ENCODE results near the gene PARM1.
"Not testable (repeated sequence)": the region's sequence is repeated elsewhere in the genome, so short reads cannot be mapped to it uniquely, and the experiment has no call there.

PARM1 gene

DNA sequence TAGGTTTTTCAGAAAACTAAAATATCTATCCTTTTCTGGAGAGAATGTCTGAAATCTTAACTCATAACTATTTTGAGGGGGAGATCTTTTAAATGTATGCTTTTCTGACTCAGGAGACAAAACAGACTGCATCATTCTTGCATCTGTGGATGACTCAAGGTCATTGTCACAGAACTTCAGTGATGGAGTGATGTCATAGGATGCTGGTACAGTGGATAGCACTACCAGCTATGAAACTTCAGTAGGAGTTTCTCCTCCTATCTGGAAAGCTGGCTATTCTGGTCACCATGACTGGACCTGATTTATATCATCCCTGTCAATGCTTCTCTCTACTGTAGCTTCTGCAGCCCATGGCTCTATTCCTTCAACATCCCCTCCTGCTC, 50.3 kb downstream of the PARM1 start:
- DNase-seq (ENCODE audit: low read depth in 2 of 2) = no peak

DNA sequence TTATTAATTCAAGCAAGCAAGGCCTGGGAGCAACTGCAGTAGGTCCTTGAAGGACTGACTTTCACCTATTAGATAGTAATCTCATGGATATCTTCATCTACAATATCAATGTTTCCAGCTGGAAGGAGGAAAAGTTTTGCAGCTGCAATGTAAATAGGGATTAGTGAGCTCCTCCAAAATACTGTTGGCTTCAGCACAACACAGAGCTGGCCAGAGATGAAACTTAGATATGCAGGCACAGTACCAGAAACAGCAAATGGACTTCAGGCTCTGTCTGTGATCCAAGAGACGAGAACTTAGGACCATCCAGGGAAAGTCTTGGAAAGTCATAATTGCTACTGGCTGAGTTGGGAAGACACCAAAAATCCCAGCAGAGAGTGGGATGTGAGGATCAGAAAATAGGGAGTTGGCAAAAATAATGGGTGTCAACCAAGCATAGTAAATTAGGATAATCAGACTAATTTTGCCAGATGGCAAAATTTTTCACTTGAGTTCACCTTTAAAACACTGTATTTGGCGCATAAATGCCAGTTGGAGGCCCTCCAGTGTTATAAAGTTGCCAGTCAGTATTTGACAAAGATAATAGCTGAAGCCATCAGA, 57.5 kb downstream of the PARM1 start:
- no peak for DNase-seq (ENCODE audit: low read depth in 2 of 2)

DNA sequence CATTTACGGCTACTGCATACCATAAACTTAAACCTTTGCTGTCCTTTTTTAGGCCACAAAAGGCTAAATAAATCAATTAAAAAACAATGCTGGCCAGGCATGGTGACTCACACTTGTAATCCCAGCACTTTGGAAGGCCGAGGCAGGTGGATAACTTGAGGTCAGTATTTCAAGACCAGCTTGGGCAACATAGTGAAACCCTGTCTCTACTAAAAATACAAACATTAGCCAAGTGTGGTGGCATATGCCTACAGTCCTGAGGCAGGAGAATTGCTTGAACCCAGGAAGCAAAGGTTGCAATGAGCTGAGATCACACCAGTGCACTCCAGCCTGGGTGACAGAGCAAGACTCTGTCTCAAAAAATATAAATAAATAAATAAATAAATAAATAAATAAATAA, 61.5 kb downstream of the PARM1 start:
- not testable (repeated sequence) for DNase-seq (ENCODE audit: low read depth in 2 of 2)

DNA sequence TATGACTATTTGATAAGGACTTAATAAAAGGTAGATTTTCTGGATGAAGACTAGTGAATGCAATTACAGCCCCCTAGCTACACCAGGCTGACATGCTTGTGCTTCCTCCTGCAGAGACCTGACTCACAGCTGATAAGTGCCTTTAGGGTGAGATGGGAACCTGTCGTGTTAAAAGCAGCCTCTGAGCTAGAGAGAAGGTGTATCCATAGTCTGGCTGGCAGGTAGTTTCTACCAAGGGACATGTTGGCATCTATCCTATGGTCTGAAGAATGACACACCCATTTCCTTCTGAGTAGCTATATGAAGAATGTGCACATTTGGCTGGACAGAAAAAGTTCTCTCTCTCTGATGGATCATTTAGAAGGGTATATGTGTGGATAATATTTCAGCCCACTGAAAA, 64.1 kb downstream of the PARM1 start:
- DNase-seq (ENCODE audit: low read depth in 2 of 2) = no peak

DNA sequence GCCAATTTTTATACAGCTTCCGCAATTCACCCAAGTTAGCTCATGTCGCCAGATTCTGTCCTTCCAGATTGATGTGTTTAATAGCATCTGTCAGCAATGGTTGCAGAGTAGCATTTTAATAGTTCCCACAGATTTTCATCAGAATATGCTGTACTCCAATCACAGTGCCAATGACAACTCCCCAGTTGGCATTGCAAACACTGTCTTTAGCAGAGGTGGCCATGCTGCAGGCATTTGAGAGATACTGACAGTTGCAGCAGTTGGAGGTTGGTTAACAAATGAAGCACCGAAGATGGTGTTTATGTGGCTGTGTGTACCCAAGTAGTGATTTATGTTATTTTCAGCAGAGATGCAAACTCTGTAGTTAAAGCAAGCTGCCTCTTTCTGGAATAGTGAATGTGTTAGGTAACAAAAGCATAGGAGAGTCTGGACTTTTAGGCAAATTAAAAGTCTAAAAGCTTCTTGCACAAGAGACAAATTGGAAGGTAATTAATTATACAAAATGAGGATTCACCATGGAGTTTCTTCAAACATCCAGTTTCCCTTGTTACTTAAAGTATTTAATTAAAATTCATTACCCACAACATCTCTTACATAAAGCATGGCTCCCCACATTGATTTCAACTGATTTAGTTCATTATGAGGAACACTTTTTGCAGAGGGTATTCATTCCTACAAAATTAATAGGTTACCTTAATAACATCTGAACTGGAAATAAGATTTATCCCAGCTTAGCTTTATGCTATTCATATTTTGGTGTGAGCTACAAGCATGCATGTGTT, 65.2 kb downstream of the PARM1 start:
- no peak for DNase-seq (ENCODE audit: low read depth in 2 of 2)

DNA sequence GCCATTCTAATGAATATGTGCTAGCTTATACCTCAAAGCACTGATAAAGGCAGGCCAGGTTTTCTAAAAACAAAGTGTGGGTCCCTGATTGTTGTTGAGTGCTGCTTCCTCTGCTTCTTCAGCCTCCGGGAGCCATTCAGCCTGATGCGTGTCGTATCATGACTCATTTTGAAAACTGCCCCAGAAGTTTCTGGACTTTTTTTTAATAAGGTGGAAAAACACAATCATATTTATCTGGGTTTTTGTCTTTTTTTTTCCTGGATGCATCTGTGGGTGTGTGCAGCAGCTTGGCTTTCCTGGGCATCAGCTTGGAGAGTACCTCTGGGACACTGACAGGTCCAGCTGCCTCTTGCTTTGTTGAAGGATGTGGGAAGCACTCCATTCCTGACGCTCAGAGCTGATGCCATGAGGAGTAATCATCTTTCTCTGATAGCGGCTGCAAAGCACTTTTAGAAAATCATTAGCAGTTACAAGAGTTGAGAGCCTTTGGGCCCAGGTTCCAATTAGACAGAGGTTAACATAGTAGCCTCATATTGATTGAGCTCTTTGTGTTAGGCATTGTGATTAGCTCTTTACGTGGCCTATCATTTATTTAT, 66.9 kb downstream of the PARM1 start:
- DNase-seq (ENCODE audit: low read depth in 2 of 2) = no peak

DNA sequence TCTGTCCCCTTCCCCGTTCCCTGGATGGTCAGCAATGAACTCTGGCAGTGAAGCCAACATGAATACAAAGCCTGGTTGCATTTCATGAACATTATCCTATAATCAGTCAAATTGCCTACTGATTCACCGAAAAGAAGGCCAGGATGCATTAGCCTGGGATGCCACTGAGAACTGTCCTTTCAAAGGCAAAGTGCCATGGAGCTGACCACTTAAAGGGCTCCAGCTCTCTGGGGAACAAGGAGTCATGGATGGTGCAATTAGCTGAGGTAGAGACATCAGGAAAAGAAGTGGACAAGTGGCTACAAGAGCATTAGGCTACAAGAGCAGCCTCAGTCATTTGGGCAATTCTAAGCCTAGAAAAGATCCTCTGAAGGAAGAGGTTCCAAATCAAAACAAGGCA, 69.0 kb downstream of the PARM1 start:
- no peak for DNase-seq (ENCODE audit: low read depth in 2 of 2)

DNA sequence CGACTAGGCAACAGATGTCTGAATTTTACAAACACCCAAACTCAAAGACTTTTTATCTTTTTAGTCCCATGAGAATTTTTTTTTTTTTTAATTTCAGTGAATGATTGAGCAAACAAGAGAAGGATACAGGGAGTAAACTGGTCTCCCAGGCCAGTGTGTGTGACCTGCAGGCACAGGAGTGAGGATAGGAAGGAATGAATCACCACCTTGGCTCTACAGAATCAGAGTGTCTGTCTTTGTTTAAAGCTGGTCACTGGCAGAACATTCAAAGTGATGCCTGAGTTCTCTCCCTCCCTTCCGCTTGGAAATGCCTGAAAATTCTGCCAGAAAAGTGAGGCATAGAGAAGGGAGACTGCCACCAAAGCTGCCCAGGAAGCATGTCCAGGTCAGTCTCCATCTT, 69.5 kb downstream of the PARM1 start:
- DNase-seq (ENCODE audit: low read depth in 2 of 2) = no peak

DNA sequence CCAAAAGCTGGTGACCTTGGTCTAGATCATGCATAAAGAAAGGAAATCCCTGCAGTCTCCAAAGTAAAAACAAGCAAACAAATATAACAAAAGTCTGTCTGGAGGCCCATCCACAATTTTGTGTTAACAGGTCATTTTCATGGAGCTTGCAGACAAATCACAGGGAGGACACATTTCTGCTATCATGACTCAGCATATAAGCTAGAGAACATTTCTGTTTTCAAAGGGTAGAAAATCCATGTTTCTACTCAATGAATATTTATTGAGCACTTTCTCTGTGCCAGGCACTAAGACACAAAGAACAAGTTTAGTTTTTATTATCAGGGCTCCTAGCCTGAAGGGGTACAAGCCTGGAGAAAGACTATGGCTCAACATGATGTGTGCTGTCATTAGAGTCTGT, 71.1 kb downstream of the PARM1 start:
- DNase-seq (ENCODE audit: low read depth in 2 of 2) = no peak

DNA sequence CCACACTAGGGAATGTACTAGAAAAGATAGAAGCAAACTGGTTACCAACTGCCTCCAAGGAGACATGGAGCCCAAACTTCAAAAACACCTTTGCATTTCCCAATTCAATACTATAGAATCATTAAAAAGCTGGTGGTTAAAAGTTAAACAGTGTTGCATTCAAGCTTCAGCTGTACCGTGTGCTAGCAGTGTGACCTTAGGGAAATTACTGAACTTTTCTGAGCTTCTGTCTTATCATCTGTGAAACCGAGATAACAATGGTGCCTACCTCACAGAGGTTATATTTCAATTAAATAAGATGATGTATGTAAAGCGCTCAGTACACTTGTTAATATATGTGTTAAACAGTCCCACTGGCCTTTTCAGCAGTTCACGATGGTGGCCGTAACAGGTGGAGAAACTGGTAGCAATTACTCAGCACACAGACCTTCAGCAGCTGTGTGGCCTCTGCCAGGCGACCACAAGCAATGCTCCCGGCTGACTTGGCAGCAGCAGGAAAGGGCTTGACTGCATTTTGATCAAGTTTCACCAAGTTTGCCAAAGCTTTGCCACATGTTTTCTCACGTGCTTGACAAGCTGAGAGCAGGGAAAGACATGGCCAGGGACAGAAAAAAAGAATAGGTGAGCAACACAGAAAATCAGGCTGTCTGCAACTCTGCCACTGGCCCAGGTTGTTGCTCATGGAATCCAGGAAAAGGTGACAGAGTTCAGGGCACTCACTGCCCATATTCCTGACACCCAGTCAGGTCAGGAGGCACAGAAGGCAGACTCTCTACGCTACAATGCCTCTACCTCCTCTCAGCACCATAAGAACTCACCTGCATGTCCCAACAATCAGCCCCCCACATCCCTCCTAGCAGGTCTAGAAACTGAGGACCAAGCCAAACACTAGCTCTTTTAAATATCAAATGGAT, 72.1 kb downstream of the PARM1 start:
- DNase-seq (ENCODE audit: low read depth in 2 of 2) = no peak

DNA sequence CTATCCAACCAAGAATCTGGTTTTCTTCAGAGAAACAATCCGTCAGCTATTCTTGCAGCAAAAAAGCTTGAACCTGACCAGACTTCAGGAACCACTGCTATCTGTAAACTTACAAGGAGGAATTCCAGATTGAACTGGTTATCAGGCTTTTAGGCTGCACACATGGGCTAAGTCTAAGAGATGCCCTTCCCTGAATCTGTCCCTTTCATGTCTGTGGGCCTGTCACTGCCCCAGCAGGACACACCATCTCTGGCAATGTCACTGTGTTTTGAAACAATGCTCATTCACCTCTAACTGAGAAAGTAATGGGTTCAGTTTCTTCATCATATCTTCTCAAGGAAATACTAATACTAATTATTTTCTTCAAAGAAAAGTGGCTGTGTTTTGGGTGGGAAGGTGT, 72.8 kb downstream of the PARM1 start:
- DNase-seq (ENCODE audit: low read depth in 2 of 2) = no peak

DNA sequence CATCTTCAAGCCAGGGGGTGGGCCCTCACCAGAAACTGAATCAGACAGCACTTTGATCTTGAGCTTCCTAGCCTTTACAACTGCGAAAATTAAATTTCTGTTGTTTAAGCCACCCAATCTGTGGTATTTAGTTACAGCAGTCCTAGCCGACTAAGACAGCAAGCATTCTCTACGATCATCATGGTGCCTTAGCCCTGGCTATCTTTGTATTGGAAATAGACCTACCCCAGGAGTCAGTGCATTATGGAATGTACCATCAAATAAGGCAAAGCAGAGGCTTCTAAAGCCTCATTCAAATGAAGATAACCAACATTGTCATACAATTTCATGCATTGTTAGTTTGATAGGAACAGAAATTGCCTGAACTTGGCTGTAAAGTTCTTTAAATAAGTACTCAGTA, 75.0 kb downstream of the PARM1 start:
- no peak for DNase-seq (ENCODE audit: low read depth in 2 of 2)

DNA sequence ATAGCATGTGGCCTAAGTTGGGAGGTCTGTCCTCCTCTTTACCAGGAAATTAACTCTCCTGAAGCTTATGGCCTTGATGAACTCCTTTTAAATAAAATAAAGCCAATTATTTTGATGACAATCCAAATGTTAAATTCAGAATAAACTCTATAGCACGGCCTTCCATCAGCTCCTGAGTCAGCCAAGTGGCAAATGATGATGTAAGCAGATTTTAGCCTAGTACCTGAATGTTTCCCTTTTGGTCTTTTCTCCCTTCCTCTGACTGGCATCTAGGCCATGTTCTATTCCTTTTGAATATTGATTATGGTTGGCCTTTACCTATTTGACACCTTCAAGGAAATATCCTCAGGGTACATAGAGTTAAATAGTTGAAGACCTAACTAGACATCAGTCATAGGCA, 76.2 kb downstream of the PARM1 start:
- no peak for DNase-seq (ENCODE audit: low read depth in 2 of 2)

DNA sequence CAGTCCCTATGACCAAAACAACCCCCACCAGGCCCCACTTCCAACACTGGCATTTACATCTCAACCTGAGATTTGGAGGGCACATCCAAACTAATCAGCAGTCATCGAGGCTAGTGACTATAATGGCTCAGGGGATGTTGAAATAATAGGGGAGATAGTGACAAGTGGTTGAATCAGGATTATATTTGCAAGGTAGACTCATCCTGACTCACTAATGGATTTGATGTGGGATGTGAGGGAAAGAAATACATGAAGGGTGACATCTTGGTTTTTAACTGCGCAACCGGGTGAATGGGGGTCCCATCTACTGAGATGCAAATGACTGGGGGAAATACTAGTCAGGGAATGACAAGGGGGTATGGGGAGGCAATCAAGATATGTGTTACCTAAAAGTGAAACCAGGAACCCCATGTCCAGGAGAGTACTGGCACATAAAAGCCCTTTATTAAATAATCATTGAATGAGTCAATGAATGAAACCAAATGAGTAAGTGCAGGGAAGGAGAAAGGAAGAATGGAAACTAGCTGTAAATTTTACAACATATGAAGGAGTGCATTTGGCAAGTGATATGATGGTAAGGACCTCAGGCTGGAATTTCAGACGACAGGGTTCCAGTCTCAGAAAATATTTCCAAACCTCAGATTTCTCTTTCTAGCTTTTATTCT, 78.3 kb downstream of the PARM1 start:
- no peak for DNase-seq (ENCODE audit: low read depth in 2 of 2)

DNA sequence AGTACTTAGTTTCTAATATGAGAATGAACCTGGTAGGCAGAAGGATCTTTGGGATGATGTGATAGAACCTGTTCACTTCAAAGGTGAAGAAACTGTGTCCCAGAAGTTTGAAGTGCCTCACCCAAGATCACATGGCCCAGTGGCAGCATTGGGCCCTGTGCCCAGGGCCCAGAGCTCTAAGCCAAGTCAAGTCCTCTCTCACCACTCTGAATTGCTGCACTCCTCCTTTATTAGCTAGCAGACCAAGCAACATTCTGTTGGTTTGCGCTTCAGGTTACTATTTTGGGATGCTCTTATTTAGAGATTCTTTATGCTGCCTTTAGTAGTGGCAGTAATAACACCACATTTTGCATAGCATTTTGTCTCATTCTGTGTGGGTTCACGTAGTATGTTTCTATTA, 82.7 kb downstream of the PARM1 start:
- DNase-seq (ENCODE audit: low read depth in 2 of 2) = no peak

DNA sequence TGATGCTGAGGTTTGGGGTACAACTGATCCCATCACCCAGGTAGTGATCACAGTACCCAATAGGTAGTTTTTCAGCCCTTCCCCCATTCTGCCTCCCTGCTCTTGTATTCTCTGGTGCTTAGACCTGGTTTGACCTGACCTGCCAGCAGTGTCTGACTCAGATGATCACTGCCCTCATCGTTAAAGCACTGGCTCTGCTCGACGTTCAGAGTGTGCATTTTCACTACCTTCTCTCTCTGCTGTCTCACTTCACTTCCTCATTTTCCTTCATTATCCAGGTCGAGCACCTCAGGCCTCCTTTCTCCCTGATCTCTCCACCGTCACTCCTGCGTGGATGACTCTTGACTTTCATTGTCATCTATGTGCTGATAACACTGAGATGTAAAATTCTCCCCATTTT, 83.6 kb downstream of the PARM1 start:
- no peak for DNase-seq (ENCODE audit: low read depth in 2 of 2)

DNA sequence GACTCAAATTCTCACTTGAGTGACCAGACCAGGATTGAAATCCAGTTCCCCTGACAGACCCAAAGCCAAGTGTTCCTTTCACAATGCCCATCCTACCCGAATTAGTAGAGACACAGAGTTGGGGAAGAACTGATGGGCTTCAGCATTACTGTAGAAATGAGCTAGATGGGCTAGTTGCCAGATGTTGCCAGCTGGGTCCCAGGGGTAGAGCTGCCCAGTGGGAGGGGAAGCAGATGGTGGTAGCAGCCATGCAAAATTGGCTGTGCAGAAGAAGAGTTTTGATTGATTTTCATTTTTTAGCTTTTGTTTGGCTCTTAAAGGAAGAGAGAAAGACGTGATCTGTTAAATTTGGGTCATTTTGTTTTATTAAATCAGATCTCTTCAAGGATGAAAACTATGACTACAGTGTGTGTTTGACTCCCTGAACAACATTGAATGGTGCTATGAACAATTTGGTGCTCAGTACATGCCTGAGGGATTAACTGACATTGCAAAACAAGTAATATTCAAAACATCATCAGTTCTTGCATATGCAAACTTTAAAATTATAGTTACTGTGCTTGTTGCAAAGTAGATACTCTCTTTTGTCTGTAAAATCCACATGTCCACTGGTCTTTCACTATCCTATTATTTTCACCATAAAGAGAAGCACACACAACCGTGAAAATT, 86.0 kb downstream of the PARM1 start:
- no peak for DNase-seq (ENCODE audit: low read depth in 2 of 2)

DNA sequence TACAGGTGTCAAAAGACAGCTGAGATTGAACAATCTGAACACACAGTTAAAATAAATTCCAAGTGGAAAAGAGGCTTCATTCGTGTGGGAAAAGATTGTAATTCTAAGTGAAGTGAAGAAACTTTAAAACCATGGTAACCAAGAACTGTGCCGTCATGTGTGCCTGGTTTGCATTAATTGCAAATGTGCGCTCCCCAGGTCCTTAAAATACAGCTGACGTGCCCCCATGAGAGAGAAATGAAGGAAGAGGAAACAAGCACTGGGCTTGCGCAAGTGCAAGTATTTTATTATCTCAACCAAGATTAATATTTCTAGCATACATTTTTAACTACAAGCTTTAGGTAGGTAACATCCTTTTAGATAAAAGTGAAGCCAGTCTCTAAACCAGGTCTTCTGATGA, 92.5 kb downstream of the PARM1 start:
- DNase-seq (ENCODE audit: low read depth in 2 of 2) = no peak

DNA sequence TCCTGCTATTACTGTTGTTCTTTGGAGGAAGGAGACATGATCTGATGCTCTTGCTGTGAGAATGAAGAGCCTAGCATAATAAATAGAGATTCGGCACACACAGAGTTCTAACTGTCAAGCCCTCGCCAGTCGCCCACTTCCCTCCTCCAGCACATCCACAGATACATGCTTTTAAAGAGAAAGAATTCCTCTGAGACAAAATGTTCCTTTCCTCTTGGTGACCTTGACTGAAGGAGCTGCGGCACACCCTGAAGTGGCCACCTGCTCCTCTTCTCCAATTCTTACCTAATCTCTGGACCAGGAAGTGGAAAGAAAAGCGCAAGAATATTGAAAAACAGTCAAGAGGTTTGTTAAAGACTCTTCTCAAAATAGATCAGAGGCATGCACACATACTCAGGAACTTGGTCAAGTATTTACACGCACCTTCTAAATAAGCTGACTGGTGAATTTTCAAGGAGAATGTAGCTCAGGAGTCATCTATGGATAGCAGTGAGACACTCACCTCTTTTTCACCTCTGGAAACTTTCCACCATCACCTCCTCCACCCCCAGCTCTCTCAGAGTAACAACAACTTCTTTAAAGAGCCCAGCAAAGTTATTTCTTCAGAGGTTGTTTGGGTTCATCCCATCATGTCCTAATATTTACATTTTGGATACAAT, 95.4 kb downstream of the PARM1 start:
- no peak for DNase-seq (ENCODE audit: low read depth in 2 of 2)

DNA sequence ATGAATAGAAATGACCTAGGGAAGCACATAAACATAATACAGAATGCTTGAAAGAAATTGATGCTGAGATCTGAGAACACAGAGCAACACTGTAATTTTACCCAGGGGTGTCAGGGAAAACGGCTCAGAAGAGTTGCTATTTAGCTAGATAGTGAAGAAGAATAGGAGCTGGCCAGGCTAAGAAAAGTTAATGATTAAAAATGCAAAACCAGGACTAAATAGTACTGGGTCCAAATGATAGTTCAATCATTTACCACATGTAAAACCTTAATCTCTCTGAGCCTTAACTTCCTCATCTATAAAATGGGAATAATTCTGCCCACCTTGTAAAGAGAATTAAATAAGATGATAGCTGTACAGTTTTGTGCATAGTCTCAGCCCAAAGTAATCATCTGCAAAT, 97.1 kb downstream of the PARM1 start:
- DNase-seq (ENCODE audit: low read depth in 2 of 2) = no peak

Data from fibroblast of skin of left biceps (primary cell).